ENCODE results near the gene CDCA4. TPM values are rescaled to one million over a fixed set of nuclear protein-coding genes. Genes with fewer than 3 reads are reported as not detected.
A peak's percentile ranks its signal among the peaks of the same experiment; 100 is the strongest.

Gene CDCA4
- total RNA-seq, 6 experiments from 2014 or later: 11.6 to 20.3 (median 18.4) TPM

- TF ChIP-seq, protein P1, sequence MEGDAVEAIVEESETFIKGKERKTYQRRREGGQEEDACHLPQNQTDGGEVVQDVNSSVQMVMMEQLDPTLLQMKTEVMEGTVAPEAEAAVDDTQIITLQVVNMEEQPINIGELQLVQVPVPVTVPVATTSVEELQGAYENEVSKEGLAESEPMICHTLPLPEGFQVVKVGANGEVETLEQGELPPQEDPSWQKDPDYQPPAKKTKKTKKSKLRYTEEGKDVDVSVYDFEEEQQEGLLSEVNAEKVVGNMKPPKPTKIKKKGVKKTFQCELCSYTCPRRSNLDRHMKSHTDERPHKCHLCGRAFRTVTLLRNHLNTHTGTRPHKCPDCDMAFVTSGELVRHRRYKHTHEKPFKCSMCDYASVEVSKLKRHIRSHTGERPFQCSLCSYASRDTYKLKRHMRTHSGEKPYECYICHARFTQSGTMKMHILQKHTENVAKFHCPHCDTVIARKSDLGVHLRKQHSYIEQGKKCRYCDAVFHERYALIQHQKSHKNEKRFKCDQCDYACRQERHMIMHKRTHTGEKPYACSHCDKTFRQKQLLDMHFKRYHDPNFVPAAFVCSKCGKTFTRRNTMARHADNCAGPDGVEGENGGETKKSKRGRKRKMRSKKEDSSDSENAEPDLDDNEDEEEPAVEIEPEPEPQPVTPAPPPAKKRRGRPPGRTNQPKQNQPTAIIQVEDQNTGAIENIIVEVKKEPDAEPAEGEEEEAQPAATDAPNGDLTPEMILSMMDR (IDR thresholded peaks at IDR 0.05): no peak
- Mint-ChIP-seq H3K27me3 (ENCODE audit: insufficient read depth) (no peaks in the 10 kb centered on the region; the same call in 1 of the 2 replicates), H3K36me3 (ENCODE audit: low read depth) (no peaks in the 10 kb centered on the region), H3K27ac (no peak overlapping the region), H3K4me1 (ENCODE audit: low read depth) (peaks cover 13% of the 10 kb centered on the region), H3K9me3 (no peaks in the 10 kb centered on the region), H3K4me3 (no peak overlapping the region)
- DNase-seq: no peak
Measured at GRCh38 chr14:104980611-104981531, 40.0 kb downstream of the CDCA4 start.

DNA sequence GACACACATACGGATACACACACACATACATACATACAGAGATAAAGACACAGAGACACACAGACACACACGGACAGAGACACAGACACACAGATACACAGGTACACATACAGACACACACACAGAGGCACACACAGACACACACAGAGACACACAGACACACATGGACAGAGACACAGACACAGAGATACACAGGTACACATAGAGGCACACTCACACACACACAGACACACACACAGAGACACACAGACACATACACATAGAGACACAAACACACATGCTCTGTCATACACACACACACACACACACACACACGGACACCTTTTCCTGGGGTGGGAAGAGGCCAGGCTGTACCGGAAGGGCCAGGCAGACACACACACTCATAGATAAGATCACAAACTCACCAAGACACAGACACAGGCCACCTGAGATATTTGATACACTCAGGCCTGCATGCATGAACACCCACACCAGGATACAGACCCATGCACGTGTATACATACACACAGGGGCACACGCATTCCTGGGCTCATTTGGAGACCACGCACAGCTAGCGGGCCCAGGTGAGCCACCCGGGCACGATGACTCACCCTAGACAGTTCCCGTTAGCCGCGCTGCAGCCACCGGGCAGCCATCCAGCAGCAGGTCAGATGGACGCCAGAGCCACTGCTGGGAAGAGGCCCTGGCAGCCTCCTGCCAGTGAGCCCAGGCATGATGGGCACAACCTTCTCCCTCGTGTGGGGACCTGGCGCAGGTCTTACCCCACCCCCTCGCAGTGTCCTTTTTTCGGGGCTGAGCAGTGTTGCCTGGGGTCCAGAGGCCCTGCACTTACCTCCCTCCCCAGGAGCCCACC, 40.9 kb downstream of the CDCA4 start:
- TF ChIP-seq, protein P1 (IDR thresholded peaks at IDR 0.05): no peak
- no peak for DNase-seq
- H3K27ac Mint-ChIP-seq: no peak overlapping the region
- no peak overlapping the region for H3K4me3 Mint-ChIP-seq
- H3K27me3 Mint-ChIP-seq (ENCODE audit: insufficient read depth): no peaks in the 10 kb centered on the region; the same call in 1 of the 2 replicates
- no peaks in the 10 kb centered on the region for H3K9me3 Mint-ChIP-seq
- H3K4me1 Mint-ChIP-seq (ENCODE audit: low read depth): peaks cover 14% of the 10 kb centered on the region
- H3K36me3 Mint-ChIP-seq (ENCODE audit: low read depth): no peaks in the 10 kb centered on the region

GRCh38 chr14:104978746-104979691, 41.9 kb downstream of the CDCA4 start:
- Mint-ChIP-seq H3K27ac (no peak overlapping the region), H3K4me1 (ENCODE audit: low read depth) (peaks cover 20% of the 10 kb centered on the region), H3K36me3 (ENCODE audit: low read depth) (no peaks in the 10 kb centered on the region), H3K4me3 (peak overlapping the region; percentile 26), H3K27me3 (ENCODE audit: insufficient read depth) (no peaks in the 10 kb centered on the region; the same call in 1 of the 2 replicates), H3K9me3 (no peaks in the 10 kb centered on the region)
- DNase-seq: no peak
- TF ChIP-seq, protein P1 (IDR thresholded peaks at IDR 0.05): no peak

GRCh38 chr14:104977681-104978653, 42.9 kb downstream of the CDCA4 start, which contains the start of gene AHNAK2:
Gene AHNAK2, minus strand, starts transcription at chr14:104978374. Its CDS starts 137 bp downstream, at chr14:104978237.
- TF ChIP-seq, protein P1 (IDR thresholded peaks at IDR 0.05): no peak
- DNase-seq: peak; percentile 55
- Mint-ChIP-seq H3K27me3 (ENCODE audit: insufficient read depth) (no peaks in the 10 kb centered on the region; the same call in 1 of the 2 replicates), H3K27ac (peak within 1 kb of the TSS; percentile 53; the same call in 1 of the 2 replicates), H3K4me1 (ENCODE audit: low read depth) (peaks cover 27% of the 10 kb centered on the region), H3K4me3 (peak within 1 kb of the TSS; percentile 92), H3K36me3 (ENCODE audit: low read depth) (no peaks in the 10 kb centered on the region), H3K9me3 (no peaks in the 10 kb centered on the region)
